SU-DHL-6 (cell line): ENCODE measurements around the gene COMMD9.

Source experiments
- H2AFZ ChIP-seq: fragments of 200-600 bp; sonication (generic); 2 replicates; pipeline ENCODE4 v1.6.1; 2014; ENCODE audit warnings: low read depth, mild to moderate bottlenecking, moderate library complexity, mixed read lengths, antibody characterized with exemption, low read length; ENCODE audit not compliant: severe bottlenecking
- H3F3A ChIP-seq: fragments of 200-600 bp; shearing (Covaris generic); 2 replicates; pipeline ENCODE4 v1.6.0; 2016; ENCODE audit warnings: antibody characterized with exemption, mild to moderate bottlenecking; ENCODE audit not compliant: insufficient read depth
- H3K27ac ChIP-seq: fragments of 200-600 bp; sonication (generic); 2 replicates; pipeline ENCODE4 v1.5.1; 2016; ENCODE audit warnings: low read depth, mild to moderate bottlenecking, low read length, moderate library complexity, mixed read lengths
- H3K27me3 ChIP-seq: fragments of 200-600 bp; sonication (generic), shearing (Covaris generic); 2 replicates; pipeline ENCODE4 v1.6.0; 2014; ENCODE audit warnings: mild to moderate bottlenecking, low read length
- H3K36me3 ChIP-seq: fragments of 200-600 bp; sonication (generic); 2 replicates; pipeline ENCODE4 v1.6.1; 2014; ENCODE audit warnings: mild to moderate bottlenecking, low read length, mixed read lengths
- H3K4me2 ChIP-seq: fragments of 300-600, 200-600 bp; shearing (Covaris generic), sonication (generic); 2 replicates; pipeline ENCODE4 v1.6.0; 2014; ENCODE audit warnings: low read length, low read depth, mild to moderate bottlenecking; ENCODE audit not compliant: poor library complexity, severe bottlenecking
- H3K4me3 ChIP-seq: fragments of 200-600 bp; sonication (generic); 2 replicates; pipeline ENCODE4 v1.5.1; 2014; ENCODE audit warnings: antibody characterized with exemption, low read length, mild to moderate bottlenecking, mixed read lengths; ENCODE audit not compliant: insufficient read depth, poor library complexity, severe bottlenecking
- H3K79me2 ChIP-seq: fragments of 200-600 bp; sonication (generic); 2 replicates; pipeline ENCODE4 v1.6.1; 2014; ENCODE audit warnings: mild to moderate bottlenecking, low read length, moderate library complexity; ENCODE audit not compliant: insufficient read depth
- H3K9ac ChIP-seq: fragments of 200-600 bp; sonication (generic); 2 replicates; pipeline ENCODE4 v1.7.0; 2014; ENCODE audit warnings: mild to moderate bottlenecking, low read length
- H3K9me2 ChIP-seq: fragments of 200-600 bp; sonication (generic); replicated peaks from 2 replicates; pipeline ENCODE4 v1.6.1; 2014; ENCODE audit warnings: low read length; ENCODE audit not compliant: insufficient read depth
- H3K9me3 ChIP-seq: fragments of 200-600 bp; sonication (generic); 2 replicates; pipeline ENCODE4 v1.6.1; 2014; ENCODE audit warnings: low read length, mixed read lengths; ENCODE audit not compliant: insufficient read depth
- H4K20me1 ChIP-seq: fragments of 200-600 bp; sonication (generic); 2 replicates; pipeline ENCODE4 v1.6.1; 2014; ENCODE audit warnings: low read depth, mild to moderate bottlenecking, antibody characterized with exemption, low read length, moderate library complexity, mixed read lengths
- EZH2phosphoT487 ChIP-seq: fragments of 200-600 bp; sonication (generic), shearing (Covaris generic); conservative IDR thresholded peaks from 2 replicates; pipeline ENCODE4 v1.6.1; 2018; ENCODE audit warnings: mild to moderate bottlenecking, antibody characterized with exemption, low read length, moderate library complexity, mixed read lengths
- TF ChIP-seq, protein P1 (sequence below): fragments of 200-600 bp; sonication (generic); IDR thresholded peaks from one replicate; pipeline ENCODE4 v1.5.1; 2017; ENCODE audit warnings: antibody characterized with exemption, mild to moderate bottlenecking, low read length, moderate library complexity; ENCODE audit not compliant: insufficient read depth, poor library complexity, severe bottlenecking

Gene COMMD9

DNA sequence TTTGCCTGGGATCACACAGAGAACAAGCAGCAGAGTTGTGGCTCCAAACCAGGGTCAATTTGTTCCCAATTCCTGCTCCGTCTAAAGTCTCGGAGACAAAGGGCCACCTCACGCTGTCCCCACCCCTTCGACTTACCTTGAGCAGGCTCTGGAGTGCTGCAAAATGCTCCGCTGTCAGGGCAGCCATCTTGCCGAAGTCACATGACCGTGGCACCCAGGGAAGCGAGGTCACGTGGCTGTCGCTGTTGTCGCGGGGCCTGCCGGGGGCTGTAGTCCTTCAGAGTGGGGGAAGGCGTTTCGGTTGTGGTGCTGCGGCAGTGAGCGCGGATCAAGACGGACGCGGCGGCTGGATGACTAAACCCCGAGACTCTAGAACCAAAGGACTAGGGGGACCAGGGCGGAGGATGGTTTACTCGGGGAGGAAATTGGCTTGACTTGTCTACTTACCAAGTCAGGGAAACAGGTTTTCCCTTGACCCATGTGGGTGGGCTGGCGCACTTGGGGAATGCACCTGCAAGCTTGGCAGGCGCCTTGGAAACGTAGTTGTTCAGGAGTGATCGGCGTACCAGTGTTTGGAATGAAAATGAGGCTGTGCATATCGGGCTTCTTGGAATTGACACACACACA is at the start of gene COMMD9:
TSS of gene COMMD9 (minus strand) at position 199 of the 627 bp plus-strand sequence. CDS start at position 187, 12 bp downstream.
- H3K27ac ChIP-seq = no peak within 1 kb of the TSS
- H3K9ac ChIP-seq = peak within 1 kb of the TSS; percentile 56
- TF ChIP-seq, protein P1, sequence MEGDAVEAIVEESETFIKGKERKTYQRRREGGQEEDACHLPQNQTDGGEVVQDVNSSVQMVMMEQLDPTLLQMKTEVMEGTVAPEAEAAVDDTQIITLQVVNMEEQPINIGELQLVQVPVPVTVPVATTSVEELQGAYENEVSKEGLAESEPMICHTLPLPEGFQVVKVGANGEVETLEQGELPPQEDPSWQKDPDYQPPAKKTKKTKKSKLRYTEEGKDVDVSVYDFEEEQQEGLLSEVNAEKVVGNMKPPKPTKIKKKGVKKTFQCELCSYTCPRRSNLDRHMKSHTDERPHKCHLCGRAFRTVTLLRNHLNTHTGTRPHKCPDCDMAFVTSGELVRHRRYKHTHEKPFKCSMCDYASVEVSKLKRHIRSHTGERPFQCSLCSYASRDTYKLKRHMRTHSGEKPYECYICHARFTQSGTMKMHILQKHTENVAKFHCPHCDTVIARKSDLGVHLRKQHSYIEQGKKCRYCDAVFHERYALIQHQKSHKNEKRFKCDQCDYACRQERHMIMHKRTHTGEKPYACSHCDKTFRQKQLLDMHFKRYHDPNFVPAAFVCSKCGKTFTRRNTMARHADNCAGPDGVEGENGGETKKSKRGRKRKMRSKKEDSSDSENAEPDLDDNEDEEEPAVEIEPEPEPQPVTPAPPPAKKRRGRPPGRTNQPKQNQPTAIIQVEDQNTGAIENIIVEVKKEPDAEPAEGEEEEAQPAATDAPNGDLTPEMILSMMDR = no peak
- TF ChIP-seq EZH2phosphoT487 = no peak

DNA sequence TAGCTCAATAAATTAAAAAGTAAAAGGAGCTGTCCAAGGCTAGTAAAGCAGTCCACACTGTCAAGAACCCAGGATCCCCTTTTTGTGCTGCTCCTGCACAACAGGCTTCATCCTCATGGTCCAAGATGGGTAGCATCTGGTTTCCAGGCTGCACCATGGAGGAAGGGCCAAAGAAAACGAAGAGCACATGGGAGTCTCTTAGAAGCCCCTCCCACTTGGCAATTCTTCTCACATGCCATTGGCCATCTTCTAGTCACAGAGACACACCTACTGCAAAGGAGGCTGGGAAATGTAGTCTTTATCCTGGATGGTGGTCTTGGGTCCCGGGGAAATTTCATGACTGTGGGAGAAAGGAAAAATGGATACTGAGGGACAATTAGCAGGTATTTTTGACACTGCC is 44.7 kb upstream of the COMMD9 start:
- Histone ChIP-seq H3K4me3 (no peak overlapping the region), H4K20me1 (no peaks in the 10 kb centered on the region), H2AFZ (no peak overlapping the region), H3K9me2 (no peaks in the 10 kb centered on the region), H3K79me2 (no peaks in the 10 kb centered on the region), H3K27ac (no peak overlapping the region), H3F3A (no peaks in the 10 kb centered on the region), H3K27me3 (no peaks in the 10 kb centered on the region), H3K9ac (no peak overlapping the region), H3K36me3 (no peaks in the 10 kb centered on the region), H3K9me3 (no peaks in the 10 kb centered on the region), H3K4me2 (no peak overlapping the region)
- TF ChIP-seq, protein P1 = no peak
- no peak for TF ChIP-seq EZH2phosphoT487

More for the DNA sequence above, at the start of gene COMMD9:
- Histone ChIP-seq H3F3A (no peaks in the 10 kb centered on the region), H2AFZ (peak within 1 kb of the TSS; percentile 99), H3K4me2 (peak within 1 kb of the TSS; percentile 64), H3K79me2 (no peaks in the 10 kb centered on the region), H3K9me3 (no peaks in the 10 kb centered on the region), H3K36me3 (no peaks in the 10 kb centered on the region), H3K9me2 (no peaks in the 10 kb centered on the region), H3K4me3 (peak within 1 kb of the TSS; percentile 76), H4K20me1 (0 out of 2 replicates have a peak, but pooled peaks cover 5% of the 10 kb centered on the region), H3K27me3 (no peaks in the 10 kb centered on the region)

DNA sequence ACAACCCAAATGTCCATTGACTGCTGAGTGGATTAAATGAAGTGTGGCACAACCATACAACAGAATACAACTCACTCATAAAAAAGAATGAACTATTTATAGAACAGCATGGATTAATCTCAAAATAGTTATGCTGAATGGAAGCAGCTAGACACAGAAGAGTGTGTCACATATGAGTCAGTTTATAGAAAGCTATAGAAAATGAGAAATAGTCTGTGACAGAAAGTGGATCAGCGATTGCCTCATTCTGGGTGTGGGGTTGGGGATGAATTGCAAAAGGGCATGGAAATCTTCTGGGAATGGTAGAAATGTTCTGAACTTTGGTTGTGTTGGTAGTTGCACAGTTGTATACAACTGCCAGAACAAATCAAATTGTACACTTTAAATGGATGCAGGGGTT is 44.2 kb upstream of the COMMD9 start:
- no peaks in the 10 kb centered on the region for H3F3A ChIP-seq
- no peaks in the 10 kb centered on the region for H3K9me2 ChIP-seq
- H3K4me2 ChIP-seq = no peak overlapping the region
- no peaks in the 10 kb centered on the region for H3K79me2 ChIP-seq
- H3K9ac ChIP-seq = no peak overlapping the region
- TF ChIP-seq EZH2phosphoT487 = no peak
- no peaks in the 10 kb centered on the region for H3K9me3 ChIP-seq
- no peak overlapping the region for H3K27ac ChIP-seq
- no peak overlapping the region for H3K4me3 ChIP-seq
- no peak overlapping the region for H2AFZ ChIP-seq
- H3K36me3 ChIP-seq = no peaks in the 10 kb centered on the region
- H3K27me3 ChIP-seq = no peaks in the 10 kb centered on the region
- H4K20me1 ChIP-seq = no peaks in the 10 kb centered on the region

DNA sequence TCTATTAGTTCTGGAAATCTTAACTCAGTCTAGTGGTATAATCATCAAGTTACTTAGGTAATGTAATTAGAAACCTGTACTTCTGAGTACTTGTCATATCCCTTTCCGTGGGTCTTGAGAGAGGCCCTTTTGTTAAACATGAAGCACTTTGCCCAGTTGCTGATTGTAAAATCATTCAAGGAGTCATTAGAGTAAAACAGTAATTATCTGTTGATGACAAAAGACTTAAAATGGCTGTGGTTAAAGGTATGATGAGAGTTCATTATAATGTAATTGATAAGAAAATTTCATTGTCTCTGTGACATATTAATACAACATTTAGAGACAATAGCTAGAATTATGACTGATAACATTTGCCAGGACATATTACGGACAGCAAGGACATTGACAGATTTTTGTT is 41.2 kb upstream of the COMMD9 start:
- Histone ChIP-seq H3K27ac (no peak overlapping the region), H3K9ac (no peak overlapping the region), H3K79me2 (no peaks in the 10 kb centered on the region), H3K27me3 (no peaks in the 10 kb centered on the region), H3K9me2 (no peaks in the 10 kb centered on the region), H3K9me3 (no peaks in the 10 kb centered on the region), H3K4me3 (no peak overlapping the region), H4K20me1 (no peaks in the 10 kb centered on the region), H2AFZ (no peak overlapping the region), H3F3A (no peaks in the 10 kb centered on the region), H3K4me2 (no peak overlapping the region), H3K36me3 (no peaks in the 10 kb centered on the region)
- TF ChIP-seq, protein P1 = no peak
- no peak for TF ChIP-seq EZH2phosphoT487
